T-cell (primary cell): ENCODE measurements around the gene VWF. TPM values are rescaled to one million over a fixed set of nuclear protein-coding genes. Genes with fewer than 3 reads are reported as not detected.

Experiments used
- ATAC-seq, 4 experiments: fragments of 200-7000 bp in 3 of 4; fragments of 150-1000 bp in 1 of 4; cut with Tn5 transposase; replicated peaks in 1 of 4; 1 replicate in 3 of 4; 2 replicates in 1 of 4; pipeline ENCODE4 v1.10.0; 2021; ENCODE audit warnings: moderate library complexity in 3 of 4, mild to moderate bottlenecking in 2 of 4, moderate number of reproducible peaks in 1 of 4
- CTCF ChIA-PET, 2 donors: fragments of 300-600 bp; sonication (Branson Sonifier 250); formaldehyde crosslinking; loops; one replicate each; lab custom pipeline; 2022; ENCODE audit warnings: antibody characterized with exemption in 2 of 2; lab: Charles Lee
- POLR2A ChIA-PET, 2 donors: fragments of 300-600 bp; sonication (Branson Sonifier 250); formaldehyde crosslinking; loops; one replicate each; lab custom pipeline; 2022; ENCODE audit warnings: antibody characterized with exemption in 2 of 2; lab: Charles Lee
- DNase-seq, 35 experiments: peaks; one replicate each; pipeline versions ENCODE4 v3.0.0 to v3.0.0-alpha.2; 2013 to 2023
- H3K27ac ChIP-seq: one replicate; pipeline ENCODE4 v1.5.1; 2013; ENCODE audit warnings: low read length
- H3K27me3 ChIP-seq, 2 experiments: replicated peaks in 1 of 2; 1 replicate in 1 of 2; 2 replicates in 1 of 2; pipeline versions ENCODE4 v1.6.1 to v1.7.0; 2013; ENCODE audit warnings: low read length in 1 of 2, mixed read lengths in 1 of 2; ENCODE audit not compliant: control insufficient read depth in 2 of 2, insufficient read depth in 2 of 2; ENCODE audit errors: extremely low read depth in 1 of 2
- H3K36me3 ChIP-seq, 2 donors: 1 replicate in 1 of 2; 2 replicates in 1 of 2; pipeline versions ENCODE4 v1.6.1 to v1.7.0; 2013; ENCODE audit warnings: low read length in 1 of 2; ENCODE audit not compliant: control insufficient read depth in 2 of 2, insufficient read depth in 1 of 2; ENCODE audit errors: extremely low read depth in 1 of 2
- H3K4me1 ChIP-seq, 2 experiments: 1 replicate in 1 of 2; 2 replicates in 1 of 2; pipeline versions ENCODE4 v1.6.1 to v1.7.0; 2013; ENCODE audit warnings: low read length in 2 of 2, mixed read lengths in 1 of 2; ENCODE audit not compliant: insufficient read depth in 2 of 2, control insufficient read depth in 1 of 2; ENCODE audit errors: extremely low read depth in 1 of 2
- H3K4me3 ChIP-seq, 2 donors: 1 replicate in 1 of 2; 2 replicates in 1 of 2; pipeline versions ENCODE4 v1.5.1 to v1.7.0; 2013; ENCODE audit warnings: mild to moderate bottlenecking in 2 of 2, low read length in 1 of 2, moderate library complexity in 1 of 2; ENCODE audit not compliant: control insufficient read depth in 1 of 2; ENCODE audit errors: extremely low read depth in 1 of 2
- H3K9me3 ChIP-seq: 2 replicates; pipeline ENCODE4 v1.7.0; 2013
- H3K27ac Mint-ChIP-seq, 2 donors: one replicate each; pipeline ENCODE4 v1.8.0; 2020 to 2021; ENCODE audit warnings: mild to moderate bottlenecking in 2 of 2, mixed read lengths in 2 of 2
- H3K27me3 Mint-ChIP-seq, 2 donors: one replicate each; pipeline ENCODE4 v1.8.0; 2021 to 2022; ENCODE audit warnings: mixed read lengths in 2 of 2
- H3K36me3 Mint-ChIP-seq: one replicate; pipeline ENCODE4 v1.8.0; 2021; ENCODE audit warnings: mixed read lengths
- H3K4me1 Mint-ChIP-seq, 3 donors: one replicate each; pipeline ENCODE4 v1.8.0; 2020 to 2022; ENCODE audit warnings: mixed read lengths in 3 of 3, mild to moderate bottlenecking in 1 of 3
- H3K4me3 Mint-ChIP-seq, 3 donors: one replicate each; pipeline ENCODE4 v1.8.0; 2020 to 2022; ENCODE audit warnings: mild to moderate bottlenecking in 3 of 3, mixed read lengths in 3 of 3, moderate library complexity in 3 of 3
- H3K9me3 Mint-ChIP-seq, 3 donors: one replicate each; pipeline ENCODE4 v1.8.0; 2020 to 2022; ENCODE audit warnings: mixed read lengths in 3 of 3
- WGBS: methylation state at CpG from one replicate; pipeline ENCODE4 v1.1.5; 2013; ENCODE audit warnings: missing lambda C conversion rate; ENCODE audit not compliant: insufficient coverage; 5-methylcytosine and 5-hydroxymethylcytosine counted together
- total RNA-seq, 35 experiments: library from RNA in 6 of 35; stranded (reverse) in 6 of 35; fragments of 120-200 nt in 1 of 35; gene quantifications; one replicate each; pipeline versions ENCODE4 v1.2.1 to v1.2.4 and lab custom pipeline; 2013 to 2026

VWF gene
- total RNA-seq, 5 donors from 2014 or later (not counting 1 experiment from before 2014, with no cell fraction given): 0.13 to 0.90 (median 0.74) TPM; not detected in 1

DNA sequence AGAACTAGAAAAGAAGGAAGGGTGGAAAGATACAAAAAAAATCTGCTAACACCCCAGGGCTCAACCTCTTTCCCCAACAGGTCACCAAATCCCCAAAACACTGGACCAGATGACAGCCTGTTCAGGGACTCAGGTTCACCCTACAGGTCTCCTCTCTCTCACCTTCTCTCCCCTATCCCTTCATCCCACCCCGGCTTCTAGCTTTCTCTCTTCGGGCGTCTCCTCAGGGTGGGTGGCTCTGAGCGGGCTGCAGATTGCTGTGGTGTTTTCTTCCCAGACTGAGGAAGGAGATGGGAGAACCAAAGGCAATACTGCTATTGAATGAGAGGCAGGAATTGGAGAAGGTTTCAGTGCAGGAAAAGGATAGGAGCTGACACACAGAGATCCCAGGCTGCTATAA, 218.7 kb downstream of the VWF start:
- H3K4me1 ChIP-seq: no peaks in the 10 kb centered on the region
- ChIA-PET POLR2A (no interaction called here), CTCF (no interaction called here)
- no peak overlapping the region for H3K4me3 ChIP-seq
- no peaks in the 10 kb centered on the region for H3K4me1 Mint-ChIP-seq
- DNase-seq: no peak
- H3K9me3 Mint-ChIP-seq: no peaks in the 10 kb centered on the region
- H3K36me3 Mint-ChIP-seq: no peaks in the 10 kb centered on the region
- no peak overlapping the region for H3K4me3 Mint-ChIP-seq
- no peak overlapping the region for H3K27ac Mint-ChIP-seq
- peaks cover 21 to 25% of the 10 kb centered on the region in 2 donors for H3K27me3 Mint-ChIP-seq
- no peaks in the 10 kb centered on the region for H3K9me3 ChIP-seq
- peaks cover 0 to 31% of the 10 kb centered on the region in 2 experiments for H3K27me3 ChIP-seq
- ATAC-seq: no peak
- WGBS: no CpG with 5 or more reads among the region's 4 CpGs
- no peak overlapping the region for H3K27ac ChIP-seq
- no peaks in the 10 kb centered on the region for H3K36me3 ChIP-seq

- Mint-ChIP-seq H3K36me3 (no peaks in the 10 kb centered on the region), H3K27ac (no peak overlapping the region), H3K4me3 (no peak overlapping the region), H3K27me3 (peaks cover 25 to 29% of the 10 kb centered on the region in 2 donors), H3K9me3 (no peaks in the 10 kb centered on the region), H3K4me1 (no peaks in the 10 kb centered on the region)
- Histone ChIP-seq H3K36me3 (no peaks in the 10 kb centered on the region), H3K4me3 (no peak overlapping the region), H3K27me3 (peaks cover 0 to 34% of the 10 kb centered on the region in 2 experiments), H3K4me1 (no peaks in the 10 kb centered on the region), H3K9me3 (no peaks in the 10 kb centered on the region), H3K27ac (no peak overlapping the region)
- DNase-seq: no peak
- ChIA-PET POLR2A (no interaction called here), CTCF (no interaction called here)
- ATAC-seq: no peak
- 75% methylated on average over 5 of the region's 6 CpGs for WGBS
These were observed 219.5 kb downstream of the VWF start for GRCh38 chr12:5904969-5905368.

- DNase-seq: no peak
- Histone ChIP-seq H3K4me1 (no peaks in the 10 kb centered on the region), H3K27me3 (peaks cover 0 to 32% of the 10 kb centered on the region in 2 experiments), H3K4me3 (no peak overlapping the region), H3K27ac (no peak overlapping the region), H3K36me3 (no peaks in the 10 kb centered on the region), H3K9me3 (no peaks in the 10 kb centered on the region)
- Mint-ChIP-seq H3K36me3 (no peaks in the 10 kb centered on the region), H3K4me1 (no peaks in the 10 kb centered on the region), H3K27ac (no peak overlapping the region), H3K4me3 (no peak overlapping the region), H3K9me3 (no peaks in the 10 kb centered on the region), H3K27me3 (peaks cover 25 to 34% of the 10 kb centered on the region in 2 donors)
- 80% methylated on average over 11 of the region's 11 CpGs for WGBS
- ATAC-seq: no peak
- ChIA-PET POLR2A (no interaction called here), CTCF (no interaction called here)
These were observed 220.0 kb downstream of the VWF start for GRCh38 chr12:5904441-5904840.

DNA sequence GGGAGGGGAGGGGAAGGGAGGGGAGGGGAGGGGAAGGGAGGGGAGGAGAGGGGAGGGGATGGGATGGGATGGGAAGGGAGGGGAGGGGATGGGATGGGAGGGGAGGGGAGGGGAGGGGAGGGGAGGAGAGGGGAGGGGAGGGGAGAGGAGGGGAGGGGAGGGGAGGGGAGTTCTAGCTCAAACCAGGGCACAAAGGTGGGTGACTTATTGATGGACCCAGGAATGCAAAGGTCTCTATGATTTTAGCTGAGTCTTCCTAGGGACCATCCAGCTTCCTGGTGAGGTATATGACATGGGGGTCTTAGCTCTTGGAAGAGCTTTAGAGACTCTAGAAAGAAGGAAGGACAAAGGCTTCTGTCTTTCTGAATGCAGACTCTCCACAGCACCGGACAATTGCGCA, 221.7 kb downstream of the VWF start:
- Mint-ChIP-seq H3K4me1 (no peaks in the 10 kb centered on the region), H3K27ac (no peak overlapping the region), H3K27me3 (peaks cover 23 to 26% of the 10 kb centered on the region in 2 donors), H3K9me3 (no peaks in the 10 kb centered on the region), H3K36me3 (no peaks in the 10 kb centered on the region), H3K4me3 (no peak overlapping the region)
- WGBS: 100% methylated on average over 1 of the region's 2 CpGs
- Histone ChIP-seq H3K9me3 (no peaks in the 10 kb centered on the region), H3K27me3 (peaks cover 0 to 25% of the 10 kb centered on the region in 2 experiments), H3K27ac (no peak overlapping the region), H3K36me3 (no peaks in the 10 kb centered on the region), H3K4me3 (no peak overlapping the region), H3K4me1 (no peaks in the 10 kb centered on the region)
- POLR2A ChIA-PET: no interaction called here
- DNase-seq (no peak), ATAC-seq (no peak)
- CTCF ChIA-PET: no interaction called here

- DNase-seq (no peak), ATAC-seq (no peak)
- Mint-ChIP-seq H3K9me3 (no peaks in the 10 kb centered on the region), H3K27ac (no peak overlapping the region), H3K4me3 (no peak overlapping the region), H3K27me3 (peaks cover 26 to 33% of the 10 kb centered on the region in 2 donors), H3K36me3 (no peaks in the 10 kb centered on the region), H3K4me1 (no peaks in the 10 kb centered on the region)
- Histone ChIP-seq H3K4me1 (no peaks in the 10 kb centered on the region), H3K36me3 (no peaks in the 10 kb centered on the region), H3K27me3 (peaks cover 0 to 23% of the 10 kb centered on the region in 2 experiments), H3K4me3 (no peak overlapping the region), H3K27ac (no peak overlapping the region), H3K9me3 (no peaks in the 10 kb centered on the region)
- ChIA-PET CTCF (no interaction called here), POLR2A (no interaction called here)
- WGBS: 91% methylated on average over 6 of the region's 6 CpGs
These were observed 223.1 kb downstream of the VWF start for GRCh38 chr12:5901416-5901815.

GRCh38 chr12:5900533-5901205, 223.8 kb downstream of the VWF start:
- no peaks in the 10 kb centered on the region for H3K36me3 ChIP-seq
- ATAC-seq (no peak), DNase-seq (no peak)
- H3K27ac Mint-ChIP-seq: no peak overlapping the region
- H3K27me3 ChIP-seq: peaks cover 0 to 20% of the 10 kb centered on the region in 2 experiments
- CTCF ChIA-PET: no interaction called here
- no peak overlapping the region for H3K4me3 Mint-ChIP-seq
- POLR2A ChIA-PET: no interaction called here
- H3K9me3 Mint-ChIP-seq: no peaks in the 10 kb centered on the region
- no peaks in the 10 kb centered on the region for H3K4me1 Mint-ChIP-seq
- no peaks in the 10 kb centered on the region for H3K4me1 ChIP-seq
- no peak overlapping the region for H3K4me3 ChIP-seq
- WGBS: 77% methylated on average over 11 of the region's 15 CpGs
- no peaks in the 10 kb centered on the region for H3K9me3 ChIP-seq
- peaks cover 25 to 35% of the 10 kb centered on the region in 2 donors for H3K27me3 Mint-ChIP-seq
- H3K27ac ChIP-seq: no peak overlapping the region
- H3K36me3 Mint-ChIP-seq: no peaks in the 10 kb centered on the region
